Glomerular endothelial cell (primary cell): ENCODE data around the gene SOAT1. TPM values are rescaled to one million over a fixed set of nuclear protein-coding genes. Genes with fewer than 3 reads are reported as not detected.
"Not testable (repeated sequence)": the region's sequence is repeated elsewhere in the genome, so short reads cannot be mapped to it uniquely, and the experiment has no call there.

Source experiments
- DNase-seq: peaks from one replicate; pipeline ENCODE4 v3.0.0-alpha.2; 2011; ENCODE audit warnings: low read depth, low spot score; ENCODE audit errors: extremely low read depth
- total RNA-seq: library from RNA; depleted of rRNA; stranded (reverse); fragments of >200 nt; gene quantifications from 2 replicates; pipeline ENCODE4 v1.2.3, GENCODE V29; 2015

SOAT1 gene
- 17.1 and 23.6 TPM in 2 replicates for total RNA-seq

DNA sequence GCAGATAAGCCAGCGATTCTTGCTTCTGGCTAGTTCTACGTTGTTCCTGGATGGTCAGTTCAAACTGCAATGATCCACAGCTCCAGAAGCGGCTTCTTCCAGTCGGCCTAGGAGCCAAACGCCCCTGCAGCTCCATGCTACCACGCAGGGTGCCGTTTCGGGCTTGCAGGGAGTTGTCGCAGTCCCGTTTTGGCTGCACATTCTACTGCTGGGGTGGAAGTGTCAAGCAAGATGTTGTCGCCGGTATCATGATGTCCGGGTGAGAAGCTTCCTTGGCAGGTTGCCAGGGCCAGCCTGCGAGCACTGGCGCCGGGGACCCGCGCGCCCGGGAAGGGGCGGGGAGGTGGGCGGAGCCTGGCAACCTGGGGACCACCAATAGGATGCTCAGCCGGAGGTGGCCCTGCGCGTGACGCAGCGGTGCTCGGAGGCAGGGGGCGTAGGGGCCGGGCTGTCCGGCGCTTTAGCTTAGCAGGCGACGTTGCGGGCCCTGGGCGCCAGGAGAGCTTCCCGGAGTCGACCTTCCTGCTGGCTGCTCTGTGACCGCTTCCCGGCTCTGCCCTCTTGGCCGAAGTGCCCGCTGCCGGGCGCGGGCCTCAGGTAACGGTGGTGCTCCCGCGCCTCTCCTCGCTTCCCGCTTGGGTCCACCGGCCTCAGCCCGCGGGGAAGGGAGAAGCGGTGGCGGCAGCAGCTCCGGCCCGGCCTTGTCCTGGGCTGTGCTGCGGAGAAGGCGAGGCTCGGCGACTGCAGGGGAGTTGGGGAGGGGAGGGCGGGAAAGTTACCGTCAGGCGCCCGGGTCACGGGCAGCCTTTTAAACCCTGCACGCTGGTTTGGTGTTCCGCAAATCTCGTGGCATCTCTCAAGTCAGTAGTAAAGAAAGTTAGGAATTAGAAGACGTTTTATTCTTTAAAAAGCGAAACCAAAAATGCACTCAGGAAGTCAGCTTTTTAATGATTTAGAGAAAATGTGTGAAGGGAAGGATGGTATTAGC lies at the start of gene SOAT1:
TSS of gene SOAT1 (plus strand) at position 458 of the 988 bp plus-strand sequence. CDS start 8,888 bp downstream, outside the sequence.
- no peak for DNase-seq

DNA sequence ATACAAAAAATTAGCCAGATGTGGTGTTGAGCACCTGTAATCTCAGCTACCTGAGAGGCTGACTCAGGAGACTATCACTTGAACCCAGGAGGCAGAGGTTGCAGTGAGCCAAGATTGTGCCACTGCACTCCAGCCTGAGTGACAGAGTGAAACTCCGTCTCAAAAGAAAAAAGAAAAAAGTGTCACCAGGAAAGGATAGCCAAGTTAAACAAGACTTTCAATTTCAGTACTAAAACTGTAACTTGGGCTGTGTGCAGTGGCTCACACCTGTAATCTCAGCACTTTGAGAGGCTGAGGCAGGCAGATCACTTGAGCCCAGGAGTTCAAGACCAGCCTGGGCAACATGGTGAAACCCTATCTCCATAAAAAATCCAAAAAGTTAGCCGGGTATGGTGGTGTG lies 48.2 kb upstream of the SOAT1 start:
- not testable (repeated sequence) for DNase-seq

DNA sequence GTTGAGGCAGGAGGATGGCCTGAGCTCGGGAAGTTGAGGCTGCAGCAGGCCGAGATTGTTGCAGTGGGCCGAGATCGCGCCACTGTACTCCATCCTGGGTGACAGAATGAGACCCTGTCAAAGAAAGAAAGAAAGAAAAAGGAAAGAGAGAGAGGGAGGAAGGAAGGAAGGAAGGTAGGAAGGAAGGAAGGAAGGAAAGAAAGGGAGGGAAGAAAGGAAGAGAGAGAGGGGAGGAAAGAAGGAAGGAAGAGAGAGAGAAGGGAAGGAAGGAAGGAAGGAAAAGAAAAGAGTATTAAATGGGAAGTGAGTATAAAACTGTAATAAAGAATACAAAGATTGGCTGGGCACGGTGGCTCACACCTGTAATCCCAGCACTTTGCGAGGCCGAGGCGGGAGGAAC lies 45.7 kb upstream of the SOAT1 start:
- no peak for DNase-seq

DNA sequence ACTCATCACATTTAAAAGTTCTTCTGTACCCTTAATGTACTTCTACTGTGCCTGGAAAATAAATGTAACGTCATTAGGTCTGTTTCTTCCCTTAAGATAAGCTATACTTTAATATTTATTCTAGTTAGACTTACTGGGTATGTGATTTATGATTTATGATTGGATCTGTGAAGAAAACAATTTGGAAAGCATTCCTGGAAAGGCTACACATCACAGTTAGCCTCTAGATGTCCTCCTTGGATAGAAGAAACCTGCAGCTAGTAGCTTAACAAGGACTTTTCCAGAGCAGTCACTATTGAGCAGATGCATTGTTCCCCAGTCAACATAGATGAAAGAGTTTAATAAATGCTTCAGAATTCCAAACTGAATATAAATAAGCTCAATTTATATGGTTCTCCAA lies 41.9 kb upstream of the SOAT1 start:
- DNase-seq, result no peak

DNA sequence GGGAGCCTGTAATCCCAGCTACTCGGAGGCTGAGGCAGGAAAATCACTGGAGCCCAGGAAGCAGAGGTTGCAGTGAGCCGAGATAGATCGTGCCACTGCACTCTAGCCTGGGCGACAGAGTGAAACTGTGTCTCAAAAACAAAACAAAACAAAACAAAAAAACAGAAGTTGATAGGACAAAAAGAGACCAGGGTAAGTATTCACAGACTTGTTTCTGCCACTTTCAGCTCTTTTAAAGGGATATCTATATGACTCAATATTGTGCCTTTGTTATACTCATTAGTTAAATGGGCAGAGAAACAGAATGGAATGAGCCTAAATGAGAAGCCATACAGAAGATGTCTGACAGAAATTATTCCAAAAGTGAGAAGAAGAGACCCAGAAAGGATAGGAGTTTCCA lies 41.0 kb upstream of the SOAT1 start:
- no peak for DNase-seq

DNA sequence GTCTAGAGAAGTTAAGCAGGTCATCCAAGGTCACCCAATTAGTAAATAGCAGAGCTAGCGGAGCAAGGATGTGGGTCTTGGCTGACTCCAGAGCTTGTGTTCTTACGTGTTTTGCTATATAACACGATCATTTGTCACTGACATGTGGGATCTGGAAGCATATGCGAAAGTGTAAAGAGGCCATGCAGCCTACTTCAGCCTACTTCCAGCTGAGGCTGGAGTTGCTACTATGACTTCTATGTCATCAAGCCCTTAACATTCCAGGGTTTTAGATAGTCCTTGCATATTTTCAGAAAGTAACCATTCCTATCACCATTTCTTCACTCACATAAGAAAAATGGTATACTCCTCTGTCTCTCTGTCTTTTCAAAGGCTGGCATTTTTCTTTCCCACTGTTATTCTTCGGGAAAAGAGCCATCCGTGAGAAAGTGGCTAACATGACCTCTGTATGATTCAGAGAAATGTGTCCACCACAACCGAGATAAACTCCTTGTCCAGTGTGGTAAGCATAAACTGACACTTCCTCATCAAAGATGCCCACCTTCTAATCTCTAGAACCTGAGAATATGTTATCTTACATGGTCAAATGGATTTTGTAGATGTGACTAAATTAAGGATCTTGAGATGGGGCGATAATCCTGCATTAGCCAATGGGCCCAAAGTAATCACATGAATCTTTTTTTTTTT lies 40.2 kb upstream of the SOAT1 start:
- DNase-seq, result no peak

DNA sequence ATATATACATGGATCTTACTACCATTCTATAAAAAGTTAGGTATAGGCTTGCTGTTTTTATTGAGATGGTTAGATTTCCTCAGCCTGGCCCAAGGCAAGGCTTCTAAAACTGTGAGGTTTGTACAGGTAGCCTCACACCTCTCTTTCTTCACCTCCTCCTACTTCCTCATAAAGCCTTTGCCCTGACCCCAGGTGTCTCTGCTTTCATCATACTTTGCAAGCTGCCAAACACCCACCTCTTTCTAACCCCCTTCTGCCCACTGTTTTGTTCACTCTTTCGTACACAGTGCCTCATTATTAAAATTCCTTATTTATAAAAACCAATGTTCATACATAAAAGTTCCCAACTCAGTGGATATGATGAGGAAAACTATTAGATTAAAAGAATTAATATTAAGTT lies 31.4 kb upstream of the SOAT1 start:
- no peak for DNase-seq

DNA sequence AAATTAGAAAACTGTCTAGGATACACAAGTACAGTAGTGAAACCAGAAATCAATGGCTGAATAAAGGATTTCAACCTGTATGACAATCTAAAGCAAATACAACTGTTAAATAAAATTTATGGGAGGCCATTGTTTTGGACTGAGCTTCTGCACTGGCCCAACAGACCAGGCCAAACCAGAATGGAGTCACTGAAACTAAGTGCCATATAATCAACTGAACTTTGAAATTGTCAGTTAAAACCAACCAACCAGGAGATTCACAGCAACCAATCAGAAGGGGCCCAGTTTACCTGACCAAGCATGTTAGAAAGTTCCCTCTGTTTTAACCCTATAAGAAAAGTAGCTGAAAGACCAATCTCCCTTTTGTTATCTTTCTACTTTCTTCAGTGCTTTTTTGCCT lies 30.5 kb upstream of the SOAT1 start:
- DNase-seq, result no peak

DNA sequence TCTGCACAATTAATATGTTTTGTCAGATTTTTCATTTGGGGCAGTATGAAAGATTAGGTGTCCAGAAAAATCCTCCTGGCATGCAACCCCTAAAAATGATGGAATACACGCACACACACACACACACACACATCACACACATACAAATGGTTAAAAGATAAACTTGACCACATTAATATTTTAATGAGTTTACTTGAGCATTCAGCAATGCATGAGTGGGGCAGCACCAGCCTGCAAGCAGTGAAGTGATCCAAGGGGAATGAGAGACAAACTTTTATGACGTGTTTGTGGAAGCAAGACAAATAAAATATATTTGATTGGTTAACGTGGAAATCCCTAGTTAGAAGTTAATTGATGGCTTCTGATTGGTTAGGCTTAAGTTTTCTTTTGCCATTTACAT lies 29.1 kb upstream of the SOAT1 start:
- DNase-seq, result no peak

DNA sequence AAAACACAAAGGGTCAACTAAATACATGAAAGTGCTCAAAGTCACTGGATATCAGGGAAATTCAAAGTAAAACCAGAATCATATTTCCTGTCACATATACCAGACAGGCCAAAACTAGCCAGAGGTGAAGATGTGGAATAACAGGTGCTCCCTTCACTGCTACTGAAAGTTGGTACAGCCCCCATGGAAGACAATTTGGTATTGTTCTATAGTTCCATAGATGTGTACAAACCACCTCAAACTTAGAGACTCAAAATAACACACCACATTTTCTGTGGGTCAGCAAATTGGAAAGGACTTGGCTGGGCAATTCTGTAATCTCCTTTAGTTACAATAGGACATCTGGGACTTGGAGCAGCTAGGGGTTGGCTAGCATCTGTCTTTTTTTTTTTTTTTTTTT lies 24.5 kb upstream of the SOAT1 start:
- no peak for DNase-seq

DNA sequence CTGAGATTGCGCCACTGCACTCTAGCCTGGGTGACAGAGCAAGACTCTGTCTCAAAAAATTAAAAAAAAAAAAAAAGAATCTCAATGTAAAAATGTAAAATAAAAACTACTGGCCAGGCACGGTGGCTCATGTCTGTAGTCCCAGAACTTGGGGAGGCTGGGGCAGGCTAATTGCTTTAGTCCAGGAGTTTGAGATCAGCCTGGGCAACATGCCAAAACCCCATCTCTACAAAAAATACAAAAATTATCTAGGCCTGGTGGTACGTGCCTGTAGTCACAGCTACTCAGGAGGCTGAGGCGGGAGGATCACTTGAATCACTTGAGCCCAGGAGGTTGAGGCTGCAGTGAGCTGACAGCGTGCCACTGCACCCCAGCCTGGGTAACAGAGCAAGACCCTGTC lies 19.2 kb upstream of the SOAT1 start:
- not testable (repeated sequence) for DNase-seq

DNA sequence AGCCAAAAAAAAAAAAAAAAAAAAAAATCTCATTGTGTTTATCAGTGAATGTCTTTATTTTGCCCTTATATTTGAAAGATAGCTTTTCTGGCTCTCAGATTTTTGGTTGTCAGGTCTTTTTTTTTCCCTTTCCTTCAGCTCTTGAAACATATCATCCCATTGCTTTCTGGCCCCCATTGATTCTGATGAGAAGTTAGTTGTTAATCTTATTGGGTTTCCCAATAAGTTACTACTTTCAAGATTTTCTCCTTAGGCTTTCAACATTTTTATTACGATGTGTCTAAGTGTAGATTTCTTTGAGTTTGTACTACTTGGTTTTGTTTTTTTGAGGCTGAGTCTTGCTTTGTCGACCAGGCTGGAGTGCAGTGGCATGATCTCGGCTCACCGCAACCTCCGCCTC lies 14.7 kb upstream of the SOAT1 start:
- DNase-seq, result no peak

DNA sequence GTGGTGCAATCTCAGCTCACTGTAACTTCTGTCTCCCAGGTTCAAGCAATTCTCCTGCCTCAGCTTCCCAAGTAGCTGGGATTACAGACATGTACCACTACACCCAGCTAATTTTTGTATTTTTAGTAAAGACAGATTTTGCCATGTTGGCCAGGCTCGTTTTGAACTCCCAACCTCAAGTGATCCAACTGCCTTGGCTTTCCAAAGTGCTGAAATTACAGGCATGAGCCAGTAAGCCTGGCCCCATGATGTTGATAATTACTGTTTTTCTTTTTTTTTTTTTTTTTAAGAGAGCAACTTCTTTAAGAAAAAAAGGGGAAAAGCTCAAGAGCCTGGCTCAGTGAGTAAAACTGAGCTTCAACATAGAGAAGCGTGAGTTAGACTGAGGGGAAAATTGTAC lies 9.6 kb upstream of the SOAT1 start:
- DNase-seq, result no peak

DNA sequence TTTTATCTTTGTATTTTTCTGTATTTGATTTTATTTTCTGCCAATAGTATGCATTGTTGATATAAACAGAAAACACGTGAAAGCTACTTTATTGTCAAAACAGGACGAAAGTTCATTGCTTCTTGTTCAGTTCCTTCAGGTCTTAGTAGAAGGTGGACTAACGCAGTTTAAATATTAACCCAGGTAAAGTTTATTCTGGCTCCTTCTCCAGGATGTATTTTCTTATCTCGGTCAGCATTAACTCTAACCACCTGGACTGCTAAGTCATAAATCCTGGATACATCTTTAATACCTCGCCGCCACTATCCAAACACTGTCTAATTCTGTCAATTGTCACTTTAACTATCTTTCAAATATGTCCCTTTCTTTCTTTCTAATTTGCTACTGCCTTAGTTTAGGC lies 5.7 kb upstream of the SOAT1 start:
- no peak for DNase-seq

DNA sequence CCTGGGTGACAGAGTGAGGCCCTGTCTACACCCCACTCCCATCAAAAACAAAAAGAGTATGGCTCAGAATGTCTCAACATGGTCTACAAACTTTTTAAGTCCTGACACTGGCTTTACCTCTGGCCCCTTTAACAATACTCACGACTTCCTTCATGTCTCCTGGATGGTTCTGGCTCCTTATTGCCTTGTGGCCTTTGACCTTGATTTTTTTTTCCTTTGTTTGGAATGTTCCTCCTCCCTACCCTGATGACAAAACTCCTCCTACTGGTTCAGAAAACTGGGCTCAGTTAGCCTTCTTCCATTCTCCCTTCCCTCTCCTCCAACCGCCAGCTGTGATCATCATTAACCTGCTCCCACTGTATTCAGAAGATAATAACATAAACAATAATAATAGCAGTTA lies 4.6 kb upstream of the SOAT1 start:
- no peak for DNase-seq

DNA sequence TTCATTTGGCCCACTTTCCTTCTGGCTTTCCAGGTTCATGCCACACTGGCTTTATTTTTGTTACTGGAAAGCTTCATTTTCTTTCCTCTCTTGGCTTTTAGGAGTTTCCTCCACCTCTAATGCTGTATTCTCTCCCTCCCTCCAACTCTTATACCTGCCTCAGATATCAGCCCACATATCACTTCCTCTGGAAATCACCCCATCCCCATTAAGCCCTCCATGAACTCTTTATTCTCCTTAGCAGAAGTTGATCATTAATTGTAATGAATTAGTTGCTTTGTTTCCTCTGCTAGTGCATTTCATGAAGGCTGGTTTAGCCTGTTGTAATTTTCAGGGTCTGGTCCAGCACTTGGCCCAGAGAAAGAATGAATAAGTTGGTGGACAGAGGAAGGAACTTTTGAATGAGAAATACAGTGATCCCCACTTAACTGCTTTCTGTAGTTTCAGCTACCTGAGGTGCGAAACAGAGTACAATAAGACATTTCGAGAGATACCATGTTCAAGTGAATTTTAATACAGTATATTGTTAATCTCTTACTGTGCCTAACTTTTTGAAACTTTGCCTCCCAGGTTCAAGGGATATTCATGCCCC lies 1.7 kb downstream of the SOAT1 start:
- no peak for DNase-seq

DNA sequence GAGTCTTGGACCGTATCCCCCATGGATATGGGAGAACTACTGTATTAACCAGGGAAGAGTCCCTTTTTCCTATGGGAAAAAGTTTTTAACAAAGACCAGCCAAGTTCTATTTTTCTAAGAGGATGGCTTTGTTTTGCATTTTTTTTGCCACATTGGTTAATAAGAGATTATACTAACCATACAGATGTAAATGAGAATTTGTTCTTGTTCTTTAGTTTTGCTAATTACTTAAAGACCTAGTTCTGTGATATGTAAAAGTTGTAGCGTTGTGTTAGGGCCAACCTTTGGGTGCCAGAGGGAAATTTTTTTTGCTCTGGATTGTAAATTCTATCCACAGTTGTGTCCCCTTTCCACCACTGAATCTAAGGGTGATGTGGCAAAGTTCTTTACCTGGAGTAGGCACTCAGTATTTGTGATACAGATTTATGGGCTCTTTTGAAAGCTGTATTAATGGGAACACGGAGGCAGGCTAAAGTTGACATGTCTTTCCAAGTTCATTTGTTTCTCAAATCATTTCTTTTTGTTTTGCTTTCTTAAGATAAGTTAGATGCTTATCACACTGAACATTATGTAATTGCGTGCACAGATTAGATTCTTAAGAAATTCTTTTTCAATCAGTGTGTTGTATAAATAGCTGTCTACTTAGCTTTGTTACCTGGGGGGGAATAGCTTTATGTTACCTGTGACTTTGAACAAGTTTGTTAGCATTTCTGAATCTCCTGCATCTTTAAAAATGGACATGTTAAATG lies 2.9 kb downstream of the SOAT1 start:
- no peak for DNase-seq

DNA sequence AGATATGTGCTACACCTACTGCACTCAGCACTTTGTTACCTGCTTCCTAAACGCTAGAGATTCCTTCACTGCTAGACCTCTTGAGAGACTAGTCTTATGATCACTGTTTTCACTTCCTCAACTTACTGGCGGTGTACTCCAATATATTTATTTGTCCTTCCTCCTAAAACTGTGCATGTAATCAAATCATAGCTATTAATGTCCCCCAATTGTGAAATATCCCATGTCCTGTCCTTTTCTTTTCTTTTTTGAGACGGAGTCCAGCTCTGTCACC lies 3.4 kb downstream of the SOAT1 start:
- no peak for DNase-seq

DNA sequence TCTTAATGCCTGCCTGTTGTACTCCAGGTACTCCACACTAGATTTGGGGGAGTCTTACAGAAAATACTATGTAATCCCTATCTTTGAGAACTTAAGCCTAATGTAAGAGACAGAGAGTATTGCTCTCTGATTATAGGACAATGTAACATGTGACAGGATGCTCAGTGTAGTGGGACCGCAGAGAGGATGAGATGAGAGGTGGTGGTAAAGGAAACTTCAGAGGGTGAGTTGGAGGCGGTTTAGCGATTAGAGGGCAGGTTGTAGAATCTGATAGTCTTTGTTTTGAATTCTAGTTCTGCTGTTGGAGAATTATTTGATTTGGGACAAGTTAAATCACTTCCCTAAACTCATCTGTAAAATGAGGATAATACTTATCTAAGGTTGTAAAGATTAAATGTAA lies 5.4 kb downstream of the SOAT1 start:
- no peak for DNase-seq

DNA sequence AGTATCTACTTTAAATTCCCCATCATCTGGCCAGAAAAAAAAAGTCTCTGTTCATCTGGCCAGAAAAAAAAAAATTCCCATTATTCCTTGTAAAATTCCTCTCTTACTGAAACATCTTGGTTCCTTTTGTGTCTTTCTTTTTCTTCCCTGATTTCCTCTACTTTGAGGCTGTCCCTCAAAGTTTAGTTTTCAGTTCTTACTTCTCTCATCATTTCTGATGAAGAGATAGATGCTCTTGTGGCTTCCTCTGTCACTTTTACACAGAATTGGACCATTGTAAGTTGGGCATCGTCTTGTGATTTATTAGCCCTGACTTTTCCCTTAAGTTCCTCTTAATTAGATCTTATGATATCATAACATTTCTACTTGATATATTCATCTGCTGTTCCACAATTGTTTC lies 6.5 kb downstream of the SOAT1 start:
- no peak for DNase-seq

DNA sequence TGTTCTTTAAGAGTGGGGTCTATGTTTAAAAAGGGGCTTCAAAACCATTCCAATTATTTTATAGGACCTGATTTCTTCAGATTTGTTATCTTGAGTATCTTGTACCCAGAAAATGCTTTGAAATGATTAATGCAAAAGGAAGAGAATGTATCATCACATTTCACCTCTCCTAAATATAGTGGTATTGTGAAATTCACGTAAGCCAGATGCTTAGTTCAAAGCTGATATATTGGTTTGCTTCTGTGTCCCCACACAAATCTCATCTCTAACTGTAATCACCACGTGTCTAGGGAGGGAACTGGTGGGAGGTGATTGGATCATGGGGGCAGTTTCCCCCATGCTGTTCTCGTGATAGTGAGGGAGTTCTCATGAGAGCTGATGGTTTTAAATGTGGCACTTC lies 8.5 kb downstream of the SOAT1 start:
- no peak for DNase-seq
